ENCODE measurements around the gene PRSS53.

PRSS53 gene

GRCh38 chr16:31093132-31093703 lies 4.5 kb upstream of the PRSS53 start:
- no peak for DNase-seq

GRCh38 chr16:31092330-31092729 lies 3.6 kb upstream of the PRSS53 start:
- DNase-seq, result no peak

GRCh38 chr16:31090540-31090939 lies 1.8 kb upstream of the PRSS53 start:
- DNase-seq, result no peak

- no peak for DNase-seq
Measured at GRCh38 chr16:31089199-31089598, 456 bp upstream of the PRSS53 start.

GRCh38 chr16:31087971-31088370 lies 772 bp downstream of the PRSS53 start:
- no peak for DNase-seq

- DNase-seq, result no peak
Measured at GRCh38 chr16:31087481-31087880, 1.3 kb downstream of the PRSS53 start.

GRCh38 chr16:31086629-31086906 lies 2.2 kb downstream of the PRSS53 start:
- no peak for DNase-seq

GRCh38 chr16:31085873-31086628 lies 2.7 kb downstream of the PRSS53 start:
- DNase-seq, result no peak

GRCh38 chr16:31085411-31085810 lies 3.3 kb downstream of the PRSS53 start:
- DNase-seq, result no peak

GRCh38 chr16:31084584-31085302 lies 4.0 kb downstream of the PRSS53 start:
- DNase-seq, result no peak

GRCh38 chr16:31083981-31084380 lies 4.8 kb downstream of the PRSS53 start:
- DNase-seq, result no peak

GRCh38 chr16:31083556-31083955 lies 5.2 kb downstream of the PRSS53 start:
- DNase-seq, result no peak

- no peak for DNase-seq
Measured at GRCh38 chr16:31083081-31083480, 5.7 kb downstream of the PRSS53 start.

GRCh38 chr16:31082368-31083045 lies 6.2 kb downstream of the PRSS53 start:
- DNase-seq, result no peak

GRCh38 chr16:31081428-31082351 lies 7.1 kb downstream of the PRSS53 start:
- DNase-seq, result no peak

GRCh38 chr16:31080756-31081419 lies 7.9 kb downstream of the PRSS53 start:
- DNase-seq, result no peak

GRCh38 chr16:31080035-31080629 lies 8.6 kb downstream of the PRSS53 start:
- no peak for DNase-seq

GRCh38 chr16:31079342-31079944 lies 9.3 kb downstream of the PRSS53 start:
- DNase-seq, result no peak

GRCh38 chr16:31078597-31079341 lies 10.0 kb downstream of the PRSS53 start:
- DNase-seq, result no peak

GRCh38 chr16:31077592-31078396 lies 10.9 kb downstream of the PRSS53 start:
- DNase-seq, result no peak

Measured in activated CD4-positive, CD25-positive, alpha-beta regulatory T cell treated with anti-CD3 and anti-CD28 coated beads, Interleukin-2, amount 50 U/mL, for 72 hours (primary cell).